NCI-H460 (cell line): ENCODE measurements around the gene GJC3. TPM values are rescaled to one million over a fixed set of nuclear protein-coding genes. Genes with fewer than 3 reads are reported as not detected.

Source experiments
- small RNA-seq, 2 experiments: library from RNA; depleted of rRNA; stranded (forward); fragments of <200 nt; gene quantifications; one replicate each; pipeline ENCODE3, GENCODE V24; 2014
- total RNA-seq: library from RNA; depleted of rRNA; stranded (reverse); fragments of >200 nt; shearing (Covaris generic); gene quantifications from 2 replicates; pipeline ENCODE4 v1.2.3, GENCODE V29; 2014; rRNA removed

Gene GJC3
- total RNA-seq, 1 experiment from 2014 or later = not detected

Small RNA genes within 50 kb of the gene (small RNA-seq; reads per million reads assigned to genes)
- gene RF00019 (0 reads per million in 2 experiments), gene RF00561 (0 reads per million in 2 experiments)

Other genes starting within 250 kb of the GJC3 start
- gene CYP3A5, start 249.6 kb downstream of the GJC3 start, total RNA-seq = 0.17 and 0.74 TPM in 2 replicates
- not detected in 2 replicates for gene CYP3A7, start 194.4 kb downstream of the GJC3 start, total RNA-seq
- gene CYP3A4, start 145.4 kb downstream of the GJC3 start, total RNA-seq = not detected in 2 replicates
- gene CYP3A43, start 101.6 kb downstream of the GJC3 start, total RNA-seq = 0.05 TPM in 1 of 2 replicates, not detected in the other
- 0.10 TPM in 1 of 2 replicates, not detected in the other for gene OR2AE1, start 52.6 kb downstream of the GJC3 start, total RNA-seq
- gene TRIM4, start 10.1 kb downstream of the GJC3 start, total RNA-seq = 31.3 and 39.0 TPM in 2 replicates
- not detected in 2 replicates for gene AZGP1, start 46.4 kb upstream of the GJC3 start, total RNA-seq
- 16.1 and 19.9 TPM in 2 replicates for gene ZKSCAN1, start 86.0 kb upstream of the GJC3 start, total RNA-seq
- 12.6 and 13.5 TPM in 2 replicates for gene ZSCAN21, start 120.2 kb upstream of the GJC3 start, total RNA-seq
- gene ZNF3, start 152.1 kb upstream of the GJC3 start, total RNA-seq = 29.1 and 30.5 TPM in 2 replicates
- gene COPS6, start 159.3 kb upstream of the GJC3 start, total RNA-seq = 59.3 and 73.8 TPM in 2 replicates
- 88.4 and 91.0 TPM in 2 replicates for gene MCM7, start 171.8 kb upstream of the GJC3 start, total RNA-seq
- gene AP4M1, start 172.0 kb upstream of the GJC3 start, total RNA-seq = 15.8 and 18.1 TPM in 2 replicates
- 41.0 and 42.7 TPM in 2 replicates for gene TAF6, start 189.7 kb upstream of the GJC3 start, total RNA-seq
- 4.7 and 6.9 TPM in 2 replicates for gene CNPY4, start 190.0 kb upstream of the GJC3 start, total RNA-seq
- 0.69 and 0.89 TPM in 2 replicates for gene MBLAC1, start 197.3 kb upstream of the GJC3 start, total RNA-seq
- gene LAMTOR4, start 219.3 kb upstream of the GJC3 start, total RNA-seq = 81.9 and 83.0 TPM in 2 replicates
- 5.7 and 10.2 TPM in 2 replicates for gene TRAPPC14, start 229.1 kb upstream of the GJC3 start, total RNA-seq
- gene GAL3ST4, start 239.0 kb upstream of the GJC3 start, total RNA-seq = 0.12 and 0.55 TPM in 2 replicates
- 2.9 and 3.7 TPM in 2 replicates for gene GPC2, start 247.8 kb upstream of the GJC3 start, total RNA-seq
- 0.05 TPM in 1 of 2 replicates, not detected in the other for gene STAG3, start 248.3 kb upstream of the GJC3 start, total RNA-seq